GM23338 (cell line): Measurements from ENCODE around the gene COL4A1. TPM values are rescaled to one million over a fixed set of nuclear protein-coding genes. Genes with fewer than 3 reads are reported as not detected.

Experiments used
- ATAC-seq: fragments of 200-7000 bp; cut with Tn5 transposase; 3 replicates; pipeline ENCODE4 v1.9.1; 2020
- DNase-seq: peaks from one replicate; pipeline ENCODE4 v3.0.0-alpha.2; 2015; ENCODE audit warnings: low spot score
- H2AFZ ChIP-seq: fragments of 200-600 bp; sonication (generic); 2 replicates; pipeline ENCODE4 v1.8.0; 2016; ENCODE audit warnings: antibody characterized with exemption, mild to moderate bottlenecking, moderate library complexity
- H3F3A ChIP-seq: fragments of 200-600 bp; sonication (generic); replicated peaks from 2 replicates; pipeline ENCODE4 v1.8.0; 2017; ENCODE audit warnings: antibody characterized with exemption, mixed run types, low read depth
- H3K27ac ChIP-seq: fragments of 200-600 bp; sonication (generic); 2 replicates; pipeline ENCODE4 v1.6.1; 2016; ENCODE audit warnings: low read depth
- H3K27me3 ChIP-seq: fragments of 200-600 bp; sonication (generic); 2 replicates; pipeline ENCODE4 v1.8.0; 2016; ENCODE audit warnings: mild to moderate bottlenecking, mixed run types, moderate library complexity; ENCODE audit not compliant: insufficient read depth
- H3K36me3 ChIP-seq: fragments of 200-600 bp; sonication (generic); 2 replicates; pipeline ENCODE4 v1.8.0; 2016; ENCODE audit warnings: mild to moderate bottlenecking; ENCODE audit not compliant: insufficient read depth
- H3K4me1 ChIP-seq: fragments of 200-600 bp; sonication (generic); 2 replicates; pipeline ENCODE4 v1.8.0; 2016; ENCODE audit warnings: mild to moderate bottlenecking, moderate library complexity; ENCODE audit not compliant: insufficient read depth
- H3K4me2 ChIP-seq: fragments of 200-600 bp; sonication (generic); 2 replicates; pipeline ENCODE4 v1.7.1; 2017; ENCODE audit warnings: mixed run types
- H3K4me3 ChIP-seq: fragments of 200-600 bp; sonication (generic); 2 replicates; pipeline ENCODE4 v1.6.1; 2016; ENCODE audit warnings: mixed run types
- H3K79me2 ChIP-seq: fragments of 200-600 bp; sonication (generic); replicated peaks from 2 replicates; pipeline ENCODE4 v1.8.0; 2017; ENCODE audit warnings: mild to moderate bottlenecking; ENCODE audit not compliant: insufficient read depth
- H3K9me2 ChIP-seq: fragments of 200-600 bp; sonication (generic); 2 replicates; pipeline ENCODE4 v1.8.0; 2017; ENCODE audit not compliant: insufficient read depth
- H4K20me1 ChIP-seq: fragments of 200-600 bp; sonication (generic); replicated peaks from 2 replicates; pipeline ENCODE4 v1.8.0; 2017; ENCODE audit warnings: mild to moderate bottlenecking; ENCODE audit not compliant: insufficient read depth
- H3K27ac Mint-ChIP-seq: 2 replicates; pipeline ENCODE4 v1.8.0; 2020; ENCODE audit warnings: inconsistent platforms, mild to moderate bottlenecking, moderate library complexity, mixed read lengths
- H3K27me3 Mint-ChIP-seq: 3 replicates; pipeline ENCODE4 v1.8.0; 2022; ENCODE audit warnings: low read depth, mild to moderate bottlenecking, moderate library complexity, mixed read lengths, inconsistent platforms; ENCODE audit not compliant: insufficient read depth, poor library complexity
- H3K36me3 Mint-ChIP-seq: 3 replicates; pipeline ENCODE4 v1.8.0; 2021; ENCODE audit warnings: low read depth, mild to moderate bottlenecking, inconsistent platforms, moderate library complexity, mixed read lengths
- H3K4me1 Mint-ChIP-seq: 3 replicates; pipeline ENCODE4 v1.8.0; 2020; ENCODE audit warnings: mild to moderate bottlenecking, inconsistent platforms, mixed read lengths
- H3K4me3 Mint-ChIP-seq: 3 replicates; pipeline ENCODE4 v1.8.0; 2021; ENCODE audit warnings: moderate library complexity, mild to moderate bottlenecking, inconsistent platforms, mixed read lengths
- H3K9me3 Mint-ChIP-seq: 3 replicates; pipeline ENCODE4 v1.8.0; 2020; ENCODE audit warnings: moderate library complexity, mild to moderate bottlenecking, inconsistent platforms, mixed read lengths
- EZH2phosphoT487 ChIP-seq: fragments of 200-600 bp; sonication (generic); IDR thresholded peaks from one replicate; pipeline ENCODE4 v1.8.1; 2018; ENCODE audit warnings: antibody characterized with exemption; ENCODE audit not compliant: unreplicated experiment
- JUNB ChIP-seq: IDR thresholded peaks from one replicate; pipeline ENCODE4 v1.6.1; 2016; ENCODE audit warnings: antibody characterized with exemption; ENCODE audit not compliant: unreplicated experiment
- NANOG ChIP-seq: IDR thresholded peaks from 2 replicates; pipeline ENCODE4 v1.6.1; 2016; ENCODE audit warnings: antibody characterized with exemption, borderline replicate concordance
- polyA plus RNA-seq: library from polyadenylated mRNA; unstranded; fragments of >200 nt; fragmentation: Nextera tagmentation; extraction: Ambion mirVana; gene quantifications from 2 replicates; pipeline ENCODE4 v1.2.1, GENCODE V29; 2016
- total RNA-seq: library from RNA; depleted of rRNA; stranded (reverse); fragments of >200 nt; shearing (Covaris generic); gene quantifications from 2 replicates; pipeline ENCODE4 v1.2.3, GENCODE V29; 2014
- TF ChIP-seq, protein P1 (sequence below): IDR thresholded peaks from 2 replicates; pipeline ENCODE4 v1.6.1; 2016; ENCODE audit warnings: antibody characterized with exemption
- TF ChIP-seq, protein P2 (sequence below): fragments of 250-450 bp; sonication (Bioruptor Pico); IDR thresholded peaks from 2 replicates; pipeline ENCODE4 v1.5.0; 2020; ENCODE audit warnings: mild to moderate bottlenecking, moderate library complexity
- TF ChIP-seq, protein P3 (sequence below): IDR thresholded peaks from one replicate; pipeline ENCODE4 v1.6.1; 2018; ENCODE audit warnings: antibody characterized with exemption; ENCODE audit not compliant: unreplicated experiment

COL4A1 gene
- total and polyA plus RNA-seq, 2 experiments from 2014 or later, result 39.1 to 110 TPM

DNA sequence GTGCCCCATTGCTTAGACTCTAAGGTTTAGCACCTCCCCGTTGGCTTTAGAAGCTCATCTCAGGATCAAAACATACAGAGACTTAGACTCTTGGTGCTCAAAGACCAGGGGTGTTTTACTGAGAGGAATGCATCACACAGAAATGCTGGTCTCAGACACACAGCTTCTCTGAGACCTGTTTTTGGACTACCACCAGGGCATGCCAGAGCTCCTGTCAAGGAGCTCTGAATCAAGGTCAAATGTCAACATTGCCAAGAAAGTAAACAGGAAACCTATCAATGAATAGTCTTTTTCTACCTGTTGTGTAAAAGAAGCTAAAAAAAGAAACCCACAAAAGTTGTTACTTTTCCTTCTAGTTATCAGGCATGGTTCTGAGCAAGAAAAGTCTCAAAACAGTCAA lies 149.2 kb downstream of the COL4A1 start (continued):
- TF ChIP-seq EZH2phosphoT487, result no peak

DNA sequence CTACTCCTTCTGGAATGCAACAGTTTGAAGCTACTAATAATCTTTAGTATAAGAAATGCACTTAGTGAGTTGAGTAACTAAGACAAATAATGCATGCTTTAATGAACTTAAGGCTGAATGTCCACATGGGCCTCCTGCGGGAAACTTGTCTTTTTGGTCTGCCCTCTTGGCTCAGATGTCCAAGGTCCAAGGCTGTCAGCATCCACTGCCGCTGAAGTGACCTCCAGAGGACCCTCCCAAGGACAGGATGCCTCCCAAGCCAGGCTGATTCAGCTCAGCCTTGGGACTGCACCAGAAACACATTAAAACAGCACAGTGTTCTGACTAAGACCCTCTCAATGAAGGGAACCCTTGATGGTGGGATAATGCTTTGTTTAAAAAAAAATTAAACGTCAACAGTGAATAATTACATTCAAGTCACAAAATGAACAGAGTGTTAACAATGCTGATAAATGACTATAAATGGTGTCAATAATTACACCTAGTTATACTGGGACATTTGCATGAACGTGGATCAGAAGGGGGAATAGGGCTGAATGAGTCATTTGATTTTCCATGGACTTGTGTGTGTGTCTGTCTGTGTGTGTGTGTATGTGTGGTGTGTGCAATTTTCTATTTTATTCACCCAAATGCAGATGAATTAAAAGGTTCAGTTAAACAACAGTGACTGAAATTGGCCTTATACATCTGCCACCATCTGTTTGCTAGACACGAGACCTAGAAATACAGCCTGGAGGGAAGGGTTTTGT lies 150.5 kb downstream of the COL4A1 start:
- peaks cover 27% of the 10 kb centered on the region; the same call in 1 of the 2 replicates for H3K36me3 ChIP-seq
- H3K4me3 Mint-ChIP-seq, result no peak overlapping the region
- H3K79me2 ChIP-seq, result no peaks in the 10 kb centered on the region
- no peak overlapping the region for H3K27ac Mint-ChIP-seq
- H3K27ac ChIP-seq, result no peak overlapping the region
- no peaks in the 10 kb centered on the region for H3K9me2 ChIP-seq
- H3K27me3 ChIP-seq, result no peaks in the 10 kb centered on the region
- peaks cover 37% of the 10 kb centered on the region for H3K36me3 Mint-ChIP-seq
- no peak for ATAC-seq
- no peak for DNase-seq
- no peaks in the 10 kb centered on the region for H4K20me1 ChIP-seq
- no peak for TF ChIP-seq JUNB
- TF ChIP-seq, protein P1, sequence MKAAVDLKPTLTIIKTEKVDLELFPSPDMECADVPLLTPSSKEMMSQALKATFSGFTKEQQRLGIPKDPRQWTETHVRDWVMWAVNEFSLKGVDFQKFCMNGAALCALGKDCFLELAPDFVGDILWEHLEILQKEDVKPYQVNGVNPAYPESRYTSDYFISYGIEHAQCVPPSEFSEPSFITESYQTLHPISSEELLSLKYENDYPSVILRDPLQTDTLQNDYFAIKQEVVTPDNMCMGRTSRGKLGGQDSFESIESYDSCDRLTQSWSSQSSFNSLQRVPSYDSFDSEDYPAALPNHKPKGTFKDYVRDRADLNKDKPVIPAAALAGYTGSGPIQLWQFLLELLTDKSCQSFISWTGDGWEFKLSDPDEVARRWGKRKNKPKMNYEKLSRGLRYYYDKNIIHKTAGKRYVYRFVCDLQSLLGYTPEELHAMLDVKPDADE, result no peak
- no peak for TF ChIP-seq NANOG
- H3F3A ChIP-seq, result no peaks in the 10 kb centered on the region
- H3K4me1 ChIP-seq, result no peaks in the 10 kb centered on the region
- no peak overlapping the region for H3K4me3 ChIP-seq
- H2AFZ ChIP-seq, result no peak overlapping the region
- H3K27me3 Mint-ChIP-seq, result peaks cover 2% of the 10 kb centered on the region
- no peaks in the 10 kb centered on the region for H3K9me3 Mint-ChIP-seq
- peaks cover 8% of the 10 kb centered on the region for H3K4me1 Mint-ChIP-seq
- H3K4me2 ChIP-seq, result no peak overlapping the region

DNA sequence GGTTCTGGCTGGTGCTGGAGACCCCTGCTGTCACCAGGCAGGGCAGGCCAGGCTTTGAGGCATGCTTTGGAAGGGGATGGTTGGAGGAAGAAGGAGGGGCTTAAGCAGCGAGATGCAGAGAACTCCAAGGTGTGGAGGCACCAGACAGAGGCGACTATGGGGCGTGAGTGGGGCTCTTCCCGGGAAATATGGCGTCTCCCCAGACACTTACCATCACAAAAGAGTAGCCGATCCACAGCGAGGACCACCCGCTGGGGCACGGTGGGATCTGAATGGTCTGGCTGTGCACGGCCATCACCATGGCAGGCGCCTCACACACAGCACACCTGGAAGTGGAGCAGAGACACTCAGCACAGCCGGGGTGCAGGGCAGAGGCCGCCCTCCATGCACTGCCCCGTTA lies 151.9 kb downstream of the COL4A1 start:
- Mint-ChIP-seq H3K36me3 (peaks cover 33% of the 10 kb centered on the region), H3K4me1 (peaks cover 8% of the 10 kb centered on the region), H3K9me3 (no peaks in the 10 kb centered on the region), H3K27me3 (peaks cover 2% of the 10 kb centered on the region), H3K27ac (no peak overlapping the region), H3K4me3 (no peak overlapping the region)
- ATAC-seq, result peak; percentile 77
- no peaks in the 10 kb centered on the region for H3K4me1 ChIP-seq
- TF ChIP-seq, protein P2, sequence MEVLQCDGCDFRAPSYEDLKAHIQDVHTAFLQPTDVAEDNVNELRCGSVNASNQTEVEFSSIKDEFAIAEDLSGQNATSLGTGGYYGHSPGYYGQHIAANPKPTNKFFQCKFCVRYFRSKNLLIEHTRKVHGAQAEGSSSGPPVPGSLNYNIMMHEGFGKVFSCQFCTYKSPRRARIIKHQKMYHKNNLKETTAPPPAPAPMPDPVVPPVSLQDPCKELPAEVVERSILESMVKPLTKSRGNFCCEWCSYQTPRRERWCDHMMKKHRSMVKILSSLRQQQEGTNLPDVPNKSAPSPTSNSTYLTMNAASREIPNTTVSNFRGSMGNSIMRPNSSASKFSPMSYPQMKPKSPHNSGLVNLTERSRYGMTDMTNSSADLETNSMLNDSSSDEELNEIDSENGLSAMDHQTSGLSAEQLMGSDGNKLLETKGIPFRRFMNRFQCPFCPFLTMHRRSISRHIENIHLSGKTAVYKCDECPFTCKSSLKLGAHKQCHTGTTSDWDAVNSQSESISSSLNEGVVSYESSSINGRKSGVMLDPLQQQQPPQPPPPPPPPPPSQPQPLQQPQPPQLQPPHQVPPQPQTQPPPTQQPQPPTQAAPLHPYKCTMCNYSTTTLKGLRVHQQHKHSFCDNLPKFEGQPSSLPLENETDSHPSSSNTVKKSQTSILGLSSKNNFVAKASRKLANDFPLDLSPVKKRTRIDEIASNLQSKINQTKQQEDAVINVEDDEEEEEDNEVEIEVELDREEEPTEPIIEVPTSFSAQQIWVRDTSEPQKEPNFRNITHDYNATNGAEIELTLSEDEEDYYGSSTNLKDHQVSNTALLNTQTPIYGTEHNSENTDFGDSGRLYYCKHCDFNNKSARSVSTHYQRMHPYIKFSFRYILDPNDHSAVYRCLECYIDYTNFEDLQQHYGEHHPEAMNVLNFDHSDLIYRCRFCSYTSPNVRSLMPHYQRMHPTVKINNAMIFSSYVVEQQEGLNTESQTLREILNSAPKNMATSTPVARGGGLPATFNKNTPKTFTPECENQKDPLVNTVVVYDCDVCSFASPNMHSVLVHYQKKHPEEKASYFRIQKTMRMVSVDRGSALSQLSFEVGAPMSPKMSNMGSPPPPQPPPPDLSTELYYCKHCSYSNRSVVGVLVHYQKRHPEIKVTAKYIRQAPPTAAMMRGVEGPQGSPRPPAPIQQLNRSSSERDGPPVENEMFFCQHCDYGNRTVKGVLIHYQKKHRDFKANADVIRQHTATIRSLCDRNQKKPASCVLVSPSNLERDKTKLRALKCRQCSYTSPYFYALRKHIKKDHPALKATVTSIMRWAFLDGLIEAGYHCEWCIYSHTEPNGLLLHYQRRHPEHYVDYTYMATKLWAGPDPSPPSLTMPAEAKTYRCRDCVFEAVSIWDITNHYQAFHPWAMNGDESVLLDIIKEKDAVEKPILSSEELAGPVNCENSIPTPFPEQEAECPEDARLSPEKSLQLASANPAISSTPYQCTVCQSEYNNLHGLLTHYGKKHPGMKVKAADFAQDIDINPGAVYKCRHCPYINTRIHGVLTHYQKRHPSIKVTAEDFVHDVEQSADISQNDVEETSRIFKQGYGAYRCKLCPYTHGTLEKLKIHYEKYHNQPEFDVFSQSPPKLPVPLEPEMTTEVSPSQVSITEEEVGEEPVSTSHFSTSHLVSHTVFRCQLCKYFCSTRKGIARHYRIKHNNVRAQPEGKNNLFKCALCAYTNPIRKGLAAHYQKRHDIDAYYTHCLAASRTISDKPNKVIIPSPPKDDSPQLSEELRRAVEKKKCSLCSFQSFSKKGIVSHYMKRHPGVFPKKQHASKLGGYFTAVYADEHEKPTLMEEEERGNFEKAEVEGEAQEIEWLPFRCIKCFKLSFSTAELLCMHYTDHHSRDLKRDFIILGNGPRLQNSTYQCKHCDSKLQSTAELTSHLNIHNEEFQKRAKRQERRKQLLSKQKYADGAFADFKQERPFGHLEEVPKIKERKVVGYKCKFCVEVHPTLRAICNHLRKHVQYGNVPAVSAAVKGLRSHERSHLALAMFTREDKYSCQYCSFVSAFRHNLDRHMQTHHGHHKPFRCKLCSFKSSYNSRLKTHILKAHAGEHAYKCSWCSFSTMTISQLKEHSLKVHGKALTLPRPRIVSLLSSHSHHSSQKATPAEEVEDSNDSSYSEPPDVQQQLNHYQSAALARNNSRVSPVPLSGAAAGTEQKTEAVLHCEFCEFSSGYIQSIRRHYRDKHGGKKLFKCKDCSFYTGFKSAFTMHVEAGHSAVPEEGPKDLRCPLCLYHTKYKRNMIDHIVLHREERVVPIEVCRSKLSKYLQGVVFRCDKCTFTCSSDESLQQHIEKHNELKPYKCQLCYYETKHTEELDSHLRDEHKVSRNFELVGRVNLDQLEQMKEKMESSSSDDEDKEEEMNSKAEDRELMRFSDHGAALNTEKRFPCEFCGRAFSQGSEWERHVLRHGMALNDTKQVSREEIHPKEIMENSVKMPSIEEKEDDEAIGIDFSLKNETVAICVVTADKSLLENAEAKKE (CRISPR knock-in tag), result no peak
- no peak for TF ChIP-seq JUNB
- TF ChIP-seq, protein P3, sequence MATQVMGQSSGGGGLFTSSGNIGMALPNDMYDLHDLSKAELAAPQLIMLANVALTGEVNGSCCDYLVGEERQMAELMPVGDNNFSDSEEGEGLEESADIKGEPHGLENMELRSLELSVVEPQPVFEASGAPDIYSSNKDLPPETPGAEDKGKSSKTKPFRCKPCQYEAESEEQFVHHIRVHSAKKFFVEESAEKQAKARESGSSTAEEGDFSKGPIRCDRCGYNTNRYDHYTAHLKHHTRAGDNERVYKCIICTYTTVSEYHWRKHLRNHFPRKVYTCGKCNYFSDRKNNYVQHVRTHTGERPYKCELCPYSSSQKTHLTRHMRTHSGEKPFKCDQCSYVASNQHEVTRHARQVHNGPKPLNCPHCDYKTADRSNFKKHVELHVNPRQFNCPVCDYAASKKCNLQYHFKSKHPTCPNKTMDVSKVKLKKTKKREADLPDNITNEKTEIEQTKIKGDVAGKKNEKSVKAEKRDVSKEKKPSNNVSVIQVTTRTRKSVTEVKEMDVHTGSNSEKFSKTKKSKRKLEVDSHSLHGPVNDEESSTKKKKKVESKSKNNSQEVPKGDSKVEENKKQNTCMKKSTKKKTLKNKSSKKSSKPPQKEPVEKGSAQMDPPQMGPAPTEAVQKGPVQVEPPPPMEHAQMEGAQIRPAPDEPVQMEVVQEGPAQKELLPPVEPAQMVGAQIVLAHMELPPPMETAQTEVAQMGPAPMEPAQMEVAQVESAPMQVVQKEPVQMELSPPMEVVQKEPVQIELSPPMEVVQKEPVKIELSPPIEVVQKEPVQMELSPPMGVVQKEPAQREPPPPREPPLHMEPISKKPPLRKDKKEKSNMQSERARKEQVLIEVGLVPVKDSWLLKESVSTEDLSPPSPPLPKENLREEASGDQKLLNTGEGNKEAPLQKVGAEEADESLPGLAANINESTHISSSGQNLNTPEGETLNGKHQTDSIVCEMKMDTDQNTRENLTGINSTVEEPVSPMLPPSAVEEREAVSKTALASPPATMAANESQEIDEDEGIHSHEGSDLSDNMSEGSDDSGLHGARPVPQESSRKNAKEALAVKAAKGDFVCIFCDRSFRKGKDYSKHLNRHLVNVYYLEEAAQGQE, result no peak
- H3K9me2 ChIP-seq, result no peaks in the 10 kb centered on the region
- no peak for DNase-seq
- H3K27me3 ChIP-seq, result no peaks in the 10 kb centered on the region
- no peaks in the 10 kb centered on the region for H4K20me1 ChIP-seq
- H3K4me2 ChIP-seq, result no peak overlapping the region
- H3F3A ChIP-seq, result no peaks in the 10 kb centered on the region
- H3K79me2 ChIP-seq, result no peaks in the 10 kb centered on the region
- peaks cover 19% of the 10 kb centered on the region; the same call in 1 of the 2 replicates for H3K36me3 ChIP-seq
- no peak overlapping the region for H3K4me3 ChIP-seq
- H2AFZ ChIP-seq, result no peak overlapping the region
- no peak overlapping the region for H3K27ac ChIP-seq
